Measurements from ENCODE around the gene PRTFDC1.

DNA sequence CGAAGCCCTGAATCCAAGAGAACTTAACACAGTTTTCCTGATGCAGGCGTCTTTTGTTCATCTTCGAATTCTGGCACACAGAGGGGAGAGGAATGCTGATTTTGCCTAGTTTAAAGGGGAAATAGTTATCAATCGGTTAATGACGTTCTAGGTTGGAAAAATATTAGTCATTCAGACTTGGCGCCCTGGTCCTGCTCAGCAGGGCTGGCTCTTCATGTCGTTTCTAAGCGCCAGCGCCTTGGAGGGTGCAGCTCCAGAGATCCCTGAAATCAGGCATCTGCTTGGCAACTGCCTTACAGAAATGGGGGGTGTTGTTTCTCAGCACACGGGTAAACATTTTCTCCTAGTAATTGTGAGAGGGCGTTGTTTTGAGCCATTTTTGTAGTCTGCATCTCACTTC is 1.3 kb upstream of the PRTFDC1 start:
- TF ChIP-seq, protein P1, sequence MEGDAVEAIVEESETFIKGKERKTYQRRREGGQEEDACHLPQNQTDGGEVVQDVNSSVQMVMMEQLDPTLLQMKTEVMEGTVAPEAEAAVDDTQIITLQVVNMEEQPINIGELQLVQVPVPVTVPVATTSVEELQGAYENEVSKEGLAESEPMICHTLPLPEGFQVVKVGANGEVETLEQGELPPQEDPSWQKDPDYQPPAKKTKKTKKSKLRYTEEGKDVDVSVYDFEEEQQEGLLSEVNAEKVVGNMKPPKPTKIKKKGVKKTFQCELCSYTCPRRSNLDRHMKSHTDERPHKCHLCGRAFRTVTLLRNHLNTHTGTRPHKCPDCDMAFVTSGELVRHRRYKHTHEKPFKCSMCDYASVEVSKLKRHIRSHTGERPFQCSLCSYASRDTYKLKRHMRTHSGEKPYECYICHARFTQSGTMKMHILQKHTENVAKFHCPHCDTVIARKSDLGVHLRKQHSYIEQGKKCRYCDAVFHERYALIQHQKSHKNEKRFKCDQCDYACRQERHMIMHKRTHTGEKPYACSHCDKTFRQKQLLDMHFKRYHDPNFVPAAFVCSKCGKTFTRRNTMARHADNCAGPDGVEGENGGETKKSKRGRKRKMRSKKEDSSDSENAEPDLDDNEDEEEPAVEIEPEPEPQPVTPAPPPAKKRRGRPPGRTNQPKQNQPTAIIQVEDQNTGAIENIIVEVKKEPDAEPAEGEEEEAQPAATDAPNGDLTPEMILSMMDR (IDR thresholded peaks at IDR 0.05), result no peak
- no peak for TF ChIP-seq POLR2A (IDR thresholded peaks at IDR 0.05)
